ENCODE measurements around the gene ATP6V0B.

The ATP6V0B gene

DNA sequence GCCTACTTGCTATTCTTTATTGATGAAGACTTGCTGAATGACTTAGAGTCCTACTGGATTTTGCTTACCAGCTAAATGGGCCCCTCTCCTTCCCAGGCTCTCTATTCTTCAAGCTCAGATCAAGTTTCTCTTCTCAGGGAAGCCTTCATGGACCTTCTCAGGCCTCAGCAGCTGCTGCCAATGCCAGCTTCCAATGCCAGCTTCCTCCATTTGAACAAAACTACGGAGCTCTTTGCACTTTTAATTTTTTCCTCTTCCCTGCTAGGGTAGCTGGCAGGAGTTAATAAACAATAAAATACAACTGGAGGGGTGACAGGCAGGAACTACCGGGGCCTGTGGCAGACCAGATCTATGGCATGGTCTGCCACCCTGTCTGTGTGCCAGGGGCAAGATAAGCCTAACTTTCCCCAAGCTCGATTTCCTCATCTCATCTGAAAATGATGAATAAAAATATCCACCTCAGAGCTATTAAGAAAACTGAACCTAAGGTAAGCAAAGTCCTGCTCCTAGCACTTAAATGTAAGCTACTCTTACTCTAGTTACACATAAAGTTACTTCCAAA is 29.0 kb upstream of the ATP6V0B start:
- in situ Hi-C loops (cut with MboI; ENCODE audit: low sequenced_read_pairs): no loop called here

GRCh38 chr1:43946236-43947060 is 28.3 kb upstream of the ATP6V0B start, which contains the start of gene IPO13:
TSS of gene IPO13 (plus strand) at chr1:43946950. CDS start at chr1:43947601, 651 bp downstream.
- in situ Hi-C loops (cut with MboI; ENCODE audit: low sequenced_read_pairs): no loop called here

DNA sequence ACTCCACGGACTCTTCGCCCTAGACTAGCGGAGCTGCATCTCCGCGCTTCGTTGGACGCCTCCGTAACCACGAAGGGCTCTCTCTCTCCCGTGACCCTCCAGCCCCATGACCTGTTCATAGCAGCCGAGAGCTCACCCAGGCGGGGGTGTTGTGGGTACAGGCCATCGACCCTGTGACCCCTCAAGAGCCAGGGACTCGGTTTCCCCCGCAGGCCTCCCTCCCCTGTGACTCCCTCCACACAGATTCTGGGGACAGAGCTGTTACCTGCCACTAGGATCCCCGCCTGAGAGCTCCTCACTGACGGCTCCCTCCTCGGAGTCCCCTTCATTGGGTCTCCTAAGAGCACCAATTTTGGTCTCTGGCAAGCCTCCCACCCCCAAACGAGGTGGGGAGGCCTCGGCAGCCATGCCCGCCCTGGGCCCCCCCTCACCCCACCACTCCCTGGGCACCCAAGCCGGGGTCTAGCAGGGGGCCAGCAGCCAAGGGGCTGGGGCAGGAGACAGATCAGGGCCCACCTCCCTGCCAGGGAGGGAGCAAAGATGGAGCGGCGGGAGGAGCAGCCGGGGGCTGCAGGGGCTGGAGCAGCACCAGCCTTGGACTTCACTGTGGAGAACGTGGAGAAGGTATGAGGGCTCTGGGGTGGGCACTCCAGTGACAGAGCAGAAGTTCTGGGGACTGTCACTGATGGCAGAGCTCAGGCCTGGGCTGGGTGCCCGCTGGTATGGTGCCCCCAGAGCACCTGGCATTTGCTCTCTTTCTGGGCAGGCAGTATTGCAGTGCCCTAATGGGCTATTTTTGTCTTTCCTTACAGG is 27.5 kb upstream of the ATP6V0B start:
- in situ Hi-C loops (cut with MboI; ENCODE audit: low sequenced_read_pairs): no loop called here

GRCh38 chr1:43947874-43948437 is 26.8 kb upstream of the ATP6V0B start:
- in situ Hi-C loops (cut with MboI; ENCODE audit: low sequenced_read_pairs): no loop called here

DNA sequence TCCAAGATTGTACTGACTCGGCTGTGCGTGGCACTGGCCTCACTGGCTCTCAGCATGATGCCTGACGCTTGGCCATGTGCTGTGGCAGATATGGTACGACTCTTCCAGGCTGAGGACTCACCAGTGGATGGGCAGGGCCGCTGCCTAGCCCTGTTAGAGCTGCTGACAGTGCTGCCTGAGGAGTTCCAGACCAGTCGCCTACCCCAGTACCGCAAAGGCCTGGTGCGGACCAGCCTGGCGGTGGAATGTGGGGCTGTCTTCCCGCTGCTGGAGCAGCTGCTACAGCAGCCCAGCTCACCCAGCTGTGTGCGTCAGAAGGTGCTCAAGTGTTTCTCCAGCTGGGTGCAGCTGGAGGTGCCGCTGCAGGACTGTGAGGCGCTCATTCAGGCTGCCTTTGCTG is 25.1 kb upstream of the ATP6V0B start:
- in situ Hi-C loops (cut with MboI; ENCODE audit: low sequenced_read_pairs): no loop called here

GRCh38 chr1:43951021-43951985 is 23.5 kb upstream of the ATP6V0B start:
- in situ Hi-C loops (cut with MboI; ENCODE audit: low sequenced_read_pairs): no loop called here

DNA sequence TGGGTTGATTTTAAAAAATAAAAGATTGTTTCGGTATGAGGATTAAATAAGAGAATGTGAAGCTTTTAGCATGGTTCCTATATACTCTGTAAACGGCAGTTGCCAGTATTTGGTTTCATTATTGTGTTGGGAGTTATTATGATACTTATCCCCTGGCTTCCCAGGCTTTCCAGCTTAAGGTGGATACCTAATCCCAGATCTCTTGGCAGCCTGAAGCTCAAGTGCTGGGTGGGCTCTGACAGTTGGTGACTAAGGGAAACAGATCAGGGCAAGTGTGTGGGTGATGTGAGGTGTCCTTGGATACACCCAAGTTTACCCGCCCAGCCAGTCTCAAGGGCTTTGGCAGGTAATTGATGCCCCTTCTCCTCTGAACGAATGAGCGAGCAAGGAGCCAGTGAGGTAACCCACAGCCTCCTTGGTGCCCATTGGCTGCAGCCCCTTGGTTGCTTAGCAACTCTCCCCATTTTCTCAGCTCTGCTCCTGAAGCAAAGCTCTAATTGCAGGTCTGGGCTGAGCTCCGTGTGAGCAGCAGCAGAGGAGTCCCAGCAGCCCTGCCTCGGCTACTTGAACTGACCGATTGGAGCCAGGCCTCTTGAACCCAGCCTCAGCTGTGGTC is 21.9 kb upstream of the ATP6V0B start:
- in situ Hi-C loops (cut with MboI; ENCODE audit: low sequenced_read_pairs): no loop called here

DNA sequence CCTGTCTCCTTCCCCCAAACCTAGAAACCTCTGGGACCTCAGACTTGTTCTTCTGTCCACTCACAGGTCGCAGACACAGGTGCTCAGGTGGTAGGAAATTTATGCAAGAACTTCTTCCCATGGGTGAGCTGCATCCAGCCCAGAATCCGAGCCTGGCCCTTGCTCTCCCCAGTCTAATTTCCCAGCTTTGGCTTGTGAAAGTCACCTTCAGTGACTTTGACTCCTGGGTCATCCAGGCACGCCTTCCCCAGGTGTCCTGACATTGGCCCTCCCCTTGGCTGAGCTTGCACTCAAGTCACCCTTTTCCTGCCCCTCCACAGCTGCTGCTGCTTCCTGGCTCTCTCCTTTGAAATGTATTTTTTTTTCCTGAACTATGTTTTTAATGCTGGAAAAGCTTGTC is 21.4 kb upstream of the ATP6V0B start:
- in situ Hi-C loops (cut with MboI; ENCODE audit: low sequenced_read_pairs): no loop called here

DNA sequence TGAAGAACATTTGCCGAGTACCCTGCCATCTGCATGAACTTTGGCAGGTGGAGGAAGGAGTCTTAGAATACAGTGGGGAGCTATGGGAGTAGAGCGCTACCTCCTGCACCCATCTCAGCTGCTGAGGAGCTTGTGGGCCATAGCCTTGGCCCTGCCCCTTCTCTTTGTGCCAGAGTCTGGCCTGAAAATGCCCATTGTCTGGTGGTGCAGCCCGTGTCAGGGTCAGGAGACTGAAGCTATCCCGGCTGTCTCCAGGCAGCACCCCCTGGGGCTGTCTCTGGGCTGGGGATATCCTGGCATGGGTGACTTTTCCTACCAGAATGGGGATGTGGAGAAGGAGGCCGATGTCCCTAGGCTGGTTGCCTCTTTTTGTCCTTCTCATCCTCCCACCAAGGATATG is 20.7 kb upstream of the ATP6V0B start:
- in situ Hi-C loops (cut with MboI; ENCODE audit: low sequenced_read_pairs): no loop called here

DNA sequence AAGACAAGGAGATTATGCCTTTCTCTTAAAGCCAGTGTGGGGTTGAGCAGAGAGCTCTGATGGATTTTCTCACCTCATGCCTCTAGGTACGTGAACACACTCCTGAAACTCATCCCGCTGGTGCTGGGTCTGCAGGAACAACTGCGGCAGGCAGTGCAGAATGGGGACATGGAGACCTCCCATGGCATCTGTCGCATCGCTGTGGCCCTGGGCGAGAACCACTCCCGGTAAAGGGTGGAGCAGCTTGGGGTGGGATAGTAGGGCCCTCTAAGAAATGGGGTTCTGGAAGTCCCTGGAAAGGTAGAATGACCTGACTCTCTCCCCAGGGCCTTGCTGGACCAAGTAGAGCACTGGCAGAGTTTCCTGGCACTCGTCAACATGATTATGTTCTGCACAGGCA is 18.5 kb upstream of the ATP6V0B start:
- in situ Hi-C loops (cut with MboI; ENCODE audit: low sequenced_read_pairs): no loop called here

- in situ Hi-C loops (cut with MboI; ENCODE audit: low sequenced_read_pairs): no loop called here
Measured at GRCh38 chr1:43957407-43958040, 17.2 kb upstream of the ATP6V0B start.

DNA sequence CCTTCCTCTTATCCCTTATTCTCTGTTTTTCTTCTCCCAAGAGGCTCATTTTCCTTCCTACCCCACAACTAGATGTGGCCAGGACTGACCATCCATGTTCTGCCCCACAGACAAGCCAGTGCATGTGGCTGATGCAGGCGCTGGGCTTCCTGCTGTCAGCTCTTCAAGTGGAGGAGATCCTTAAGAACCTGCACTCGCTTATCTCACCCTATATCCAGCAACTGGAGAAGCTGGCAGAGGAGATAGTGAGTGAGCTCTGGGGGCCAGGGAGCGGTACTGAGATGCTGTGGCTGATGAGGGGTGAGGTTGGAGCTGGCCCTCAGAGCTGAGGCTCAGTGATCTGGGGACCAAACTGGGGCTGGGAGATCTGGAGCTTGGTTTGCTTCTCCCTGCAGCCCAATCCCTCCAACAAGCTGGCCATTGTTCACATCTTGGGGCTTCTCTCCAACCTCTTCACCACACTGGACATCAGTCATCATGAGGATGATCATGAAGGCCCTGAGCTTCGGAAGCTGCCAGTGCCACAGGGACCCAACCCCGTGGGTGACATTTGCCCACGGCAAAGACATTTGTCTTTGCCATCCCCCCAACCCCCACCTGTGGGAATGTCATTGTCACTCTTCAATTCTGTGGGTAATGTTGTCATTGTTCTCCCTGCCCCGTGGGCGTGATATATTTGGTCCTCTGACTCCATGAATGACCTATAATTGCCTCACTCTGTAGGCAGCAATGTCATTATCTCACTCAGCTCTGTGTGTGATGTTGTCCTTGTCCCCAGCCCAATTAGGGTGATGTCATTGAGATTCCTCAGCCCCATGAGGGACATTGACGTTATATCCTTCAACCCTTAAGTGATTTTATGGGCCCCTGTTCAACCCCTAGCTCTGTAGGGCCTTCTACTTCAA is 16.2 kb upstream of the ATP6V0B start:
- in situ Hi-C loops (cut with MboI; ENCODE audit: low sequenced_read_pairs): no loop called here

GRCh38 chr1:43960798-43961197 is 14.0 kb upstream of the ATP6V0B start:
- in situ Hi-C loops (cut with MboI; ENCODE audit: low sequenced_read_pairs): no loop called here

DNA sequence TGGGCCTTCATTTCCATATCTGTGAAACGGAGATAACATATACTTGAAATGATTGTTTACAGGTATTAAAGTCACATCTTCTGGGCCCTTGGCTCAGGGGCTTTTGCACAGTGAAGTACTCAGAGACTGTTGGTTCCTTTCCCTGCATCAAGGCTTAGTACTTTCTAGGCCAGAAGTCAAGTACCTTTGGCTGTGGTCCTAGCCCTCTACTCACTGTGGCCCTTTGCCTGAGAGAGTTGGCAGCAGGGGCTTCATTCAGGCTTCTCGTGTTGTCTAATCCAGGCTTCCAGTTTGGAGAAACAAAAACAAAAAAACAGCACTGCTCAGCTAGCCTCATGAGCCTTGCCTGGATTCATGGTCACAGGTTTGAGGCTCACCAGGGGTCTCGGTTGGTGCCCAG is 13.1 kb upstream of the ATP6V0B start:
- in situ Hi-C loops (cut with MboI; ENCODE audit: low sequenced_read_pairs): no loop called here

DNA sequence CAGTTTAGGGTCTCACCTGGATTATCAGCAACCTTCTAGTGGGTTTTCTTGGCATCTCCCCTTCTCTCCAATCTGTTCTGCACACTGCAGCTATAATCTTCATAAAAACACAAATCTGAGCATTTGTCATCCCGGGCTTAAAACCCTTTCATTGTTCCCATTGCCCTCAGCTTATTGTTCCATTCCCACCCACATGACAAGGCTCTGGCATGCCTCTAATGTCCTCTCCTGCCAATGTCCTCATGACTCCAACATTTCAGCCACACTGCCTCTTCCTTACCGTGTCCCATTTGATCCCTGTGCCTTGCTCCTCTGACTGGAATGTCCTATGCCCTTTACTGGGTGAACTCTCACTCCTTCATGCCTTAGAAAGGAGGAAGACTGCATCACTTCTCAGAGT is 12.4 kb upstream of the ATP6V0B start:
- in situ Hi-C loops (cut with MboI; ENCODE audit: low sequenced_read_pairs): no loop called here

GRCh38 chr1:43963006-43963405 is 11.8 kb upstream of the ATP6V0B start:
- in situ Hi-C loops (cut with MboI; ENCODE audit: low sequenced_read_pairs): no loop called here

DNA sequence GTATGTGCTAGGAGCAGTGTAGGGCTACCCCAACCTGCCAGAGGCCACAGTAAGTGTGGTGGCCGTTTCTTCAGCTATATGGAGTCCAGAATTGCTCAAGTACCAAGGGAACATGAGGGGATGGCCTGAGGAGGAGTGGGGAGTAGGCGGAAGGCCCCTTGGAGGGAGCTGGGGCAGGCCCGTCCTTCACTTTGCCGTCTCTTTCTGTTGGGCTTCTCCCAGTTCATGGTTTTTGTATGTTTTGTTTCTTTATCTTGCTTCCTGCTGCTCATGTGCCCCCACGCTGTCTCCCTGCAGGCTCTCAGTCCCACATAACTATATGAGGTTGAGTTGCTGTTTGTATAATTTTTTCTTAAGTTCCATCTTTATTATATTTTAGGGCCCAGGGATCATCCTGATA is 10.9 kb upstream of the ATP6V0B start:
- in situ Hi-C loops (cut with MboI; ENCODE audit: low sequenced_read_pairs): no loop called here

DNA sequence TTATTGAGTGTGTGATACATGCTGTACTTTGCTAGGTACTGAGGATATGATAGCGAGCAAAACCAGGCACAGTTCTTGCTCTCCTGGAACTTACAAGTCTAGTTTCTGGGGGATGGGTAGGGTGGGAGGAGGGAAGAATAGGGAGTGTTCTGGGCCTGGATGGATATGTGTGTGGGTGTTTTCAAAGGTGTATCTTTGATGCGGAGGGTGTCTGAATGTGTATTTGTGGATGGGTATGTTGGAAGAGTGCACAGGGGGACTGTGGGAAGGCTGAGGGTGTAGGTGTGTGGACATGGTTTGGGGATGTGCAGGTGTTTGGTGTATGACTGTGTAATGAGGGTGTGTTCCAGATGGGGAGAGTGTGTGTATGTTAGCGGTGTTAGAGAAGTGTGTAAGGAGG is 9.4 kb upstream of the ATP6V0B start:
- in situ Hi-C loops (cut with MboI; ENCODE audit: low sequenced_read_pairs): no loop called here
